PC-3 (cell line): ENCODE results near the gene TSHZ2.

Experiments
- CTCF ChIP-seq: fragments of 300-600 bp; sonication (generic); conservative IDR thresholded peaks from 2 replicates; pipeline ENCODE4 v1.5.1; 2017; ENCODE audit warnings: antibody characterized with exemption, low read depth, mild to moderate bottlenecking, low read length
- EZH2phosphoT487 ChIP-seq: fragments of 300-600 bp; sonication (generic); IDR thresholded peaks from 2 replicates; pipeline ENCODE4 v1.6.1; 2018; ENCODE audit warnings: mild to moderate bottlenecking, antibody characterized with exemption, low read length, borderline replicate concordance

GRCh38 chr20:52939141-52939540, 33.0 kb upstream of the TSHZ2 start:
- TF ChIP-seq CTCF (no peak), EZH2phosphoT487 (no peak)
